ENCODE data around the gene DIAPH2. TPM values are rescaled to one million over a fixed set of nuclear protein-coding genes. Genes with fewer than 3 reads are reported as not detected.
A peak's percentile ranks its signal among the peaks of the same experiment; 100 is the strongest.

The DIAPH2 gene
- total RNA-seq, 2 donors from 2014 or later = 29.6 to 31.5 TPM

DNA sequence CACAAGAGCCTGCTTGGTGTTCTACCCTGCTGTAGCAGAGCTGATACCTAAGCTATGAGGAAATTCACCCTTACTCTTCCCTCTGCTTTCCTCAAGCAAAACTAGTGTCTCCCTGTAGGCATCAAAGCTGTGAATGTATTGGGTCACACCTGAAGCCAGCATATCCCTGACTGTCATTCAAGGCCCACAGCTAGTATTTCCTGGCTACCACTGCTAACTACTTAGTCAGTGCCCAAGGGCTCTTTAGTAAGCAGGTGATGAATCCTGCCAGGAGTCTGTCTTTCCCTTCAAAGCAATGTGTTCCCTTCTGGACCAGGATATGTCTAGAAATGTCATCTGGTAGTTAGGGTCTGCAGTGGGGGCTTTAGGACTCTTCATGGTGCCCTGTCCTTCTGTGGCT is 324.7 kb downstream of the DIAPH2 start:
- DNase-seq = no peak
- intact Hi-C loops (cut with DNase I, micrococcal nuclease) = no loop called here
- no peak for ATAC-seq

GRCh38 chrX:97011540-97011939 is 326.9 kb downstream of the DIAPH2 start:
- DNase-seq (no peak), ATAC-seq (no peak)
- intact Hi-C loops (cut with DNase I, micrococcal nuclease) = no loop called here

- DNase-seq (no peak), ATAC-seq (no peak)
- intact Hi-C loops (cut with DNase I, micrococcal nuclease) = no loop called here
Observed at GRCh38 chrX:97016106-97016505, 331.5 kb downstream of the DIAPH2 start.

DNA sequence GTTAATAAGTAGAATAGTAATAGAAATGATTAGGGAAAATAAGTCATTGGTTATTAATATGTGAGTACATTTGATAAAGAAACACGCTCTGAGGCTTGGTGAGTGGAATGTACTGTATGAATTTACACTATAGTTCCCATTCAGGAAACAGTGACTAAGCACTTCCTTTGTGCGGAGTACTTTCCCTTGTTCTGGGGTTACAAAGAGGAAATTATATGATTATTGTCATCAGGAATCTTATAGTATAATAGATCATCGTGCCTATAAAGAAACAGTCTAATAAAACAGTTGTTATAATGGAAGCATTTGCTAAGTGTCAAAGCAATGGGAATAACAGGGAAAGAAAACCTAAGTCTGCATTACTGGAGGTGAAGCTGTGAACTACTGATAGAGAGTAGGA is 337.0 kb downstream of the DIAPH2 start:
- DNase-seq = no peak
- intact Hi-C loops (cut with DNase I, micrococcal nuclease) = no loop called here
- no peak for ATAC-seq

DNA sequence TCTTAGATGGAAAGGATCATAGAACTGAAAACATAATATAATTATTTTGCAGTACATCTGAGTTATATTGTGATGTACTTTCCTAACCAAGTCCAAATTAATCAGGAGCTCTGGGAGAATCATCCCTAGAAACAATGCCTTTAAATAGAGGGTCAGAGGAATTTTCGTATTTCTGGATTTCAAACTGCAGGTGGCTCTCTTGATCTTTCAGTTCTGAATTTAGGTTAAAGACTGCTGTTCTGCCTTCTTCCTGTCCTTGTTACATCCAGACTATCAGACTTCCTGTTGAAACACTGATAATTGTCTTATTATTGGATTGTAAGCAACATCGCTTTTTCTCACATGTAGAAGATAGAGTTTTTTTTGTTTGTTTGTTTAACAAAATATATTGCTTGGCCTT is 341.8 kb downstream of the DIAPH2 start:
- ATAC-seq (no peak), DNase-seq (no peak)
- intact Hi-C loops (cut with DNase I, micrococcal nuclease) = no loop called here

GRCh38 chrX:97027384-97027922 is 342.8 kb downstream of the DIAPH2 start:
- no peak for DNase-seq
- no peak for ATAC-seq

GRCh38 chrX:97030463-97030862 is 345.8 kb downstream of the DIAPH2 start:
- ATAC-seq = no peak
- intact Hi-C loops (cut with DNase I, micrococcal nuclease) = no loop called here
- no peak for DNase-seq

More at GRCh38 chrX:97027384-97027922, 342.8 kb downstream of the DIAPH2 start:
- intact Hi-C loops (cut with DNase I, micrococcal nuclease) = no loop called here

DNA sequence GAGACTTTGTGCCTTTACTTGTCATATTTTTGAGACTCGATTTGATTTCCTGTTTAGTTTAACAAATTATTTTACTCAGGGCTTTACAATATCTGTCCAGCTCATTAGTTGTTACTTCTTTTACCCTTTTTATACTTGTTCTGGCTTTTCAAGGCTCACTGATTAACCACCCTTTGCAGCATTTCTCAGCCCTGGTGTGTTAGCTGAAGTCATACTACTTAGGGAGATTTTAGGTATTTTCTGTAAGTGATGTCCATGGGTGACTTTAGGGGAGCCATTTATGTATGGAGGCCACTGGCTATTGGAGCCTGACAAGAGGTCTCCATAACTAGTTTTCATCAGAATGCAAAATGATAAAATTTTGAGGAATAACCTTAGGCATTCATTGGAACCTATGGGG is 346.3 kb downstream of the DIAPH2 start:
- intact Hi-C loops (cut with DNase I, micrococcal nuclease) = no loop called here
- ATAC-seq = no peak

GRCh38 chrX:97039363-97040029 is 354.9 kb downstream of the DIAPH2 start:
- DNase-seq = peak; percentile 42 to 64
- peak; percentile 84 for ATAC-seq

More for the DNA sequence above, 346.3 kb downstream of the DIAPH2 start:
- no peak for DNase-seq

GRCh38 chrX:97045470-97045869 is 360.8 kb downstream of the DIAPH2 start:
- DNase-seq = no peak
- ATAC-seq = no peak
- intact Hi-C loops (cut with DNase I, micrococcal nuclease) = no loop called here

More at GRCh38 chrX:97039363-97040029, 354.9 kb downstream of the DIAPH2 start:
- intact Hi-C loops (cut with DNase I, micrococcal nuclease) = no loop called here

DNA sequence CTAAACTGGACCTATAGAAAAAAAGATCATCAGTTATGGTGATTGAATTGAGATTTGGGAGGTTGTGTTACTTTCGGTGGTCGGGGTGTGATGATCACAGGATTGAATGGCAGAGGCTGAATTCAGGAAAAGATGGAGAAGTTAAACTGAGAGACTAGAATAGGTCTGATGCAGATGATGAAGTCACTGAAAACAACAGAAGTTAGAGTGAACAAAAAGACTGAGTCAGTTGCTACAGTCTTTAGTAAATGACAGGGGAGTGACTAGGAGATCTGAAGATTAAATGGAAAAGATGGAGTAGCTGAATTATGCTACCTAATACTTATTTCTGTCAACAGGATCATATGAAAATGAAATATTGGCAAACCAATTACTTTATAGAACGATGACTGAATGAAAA is 362.2 kb downstream of the DIAPH2 start:
- DNase-seq (no peak), ATAC-seq (no peak)
- intact Hi-C loops (cut with DNase I, micrococcal nuclease) = no loop called here

- DNase-seq = no peak
- intact Hi-C loops (cut with DNase I, micrococcal nuclease) = no loop called here
- ATAC-seq = no peak
Observed at GRCh38 chrX:97050392-97050791, 365.8 kb downstream of the DIAPH2 start.

GRCh38 chrX:97057349-97057909 is 372.8 kb downstream of the DIAPH2 start:
- DNase-seq (no peak), ATAC-seq (no peak)
- intact Hi-C loops (cut with DNase I, micrococcal nuclease) = no loop called here

GRCh38 chrX:97060020-97060419 is 375.4 kb downstream of the DIAPH2 start:
- DNase-seq (no peak), ATAC-seq (no peak)
- intact Hi-C loops (cut with DNase I, micrococcal nuclease) = no loop called here

DNA sequence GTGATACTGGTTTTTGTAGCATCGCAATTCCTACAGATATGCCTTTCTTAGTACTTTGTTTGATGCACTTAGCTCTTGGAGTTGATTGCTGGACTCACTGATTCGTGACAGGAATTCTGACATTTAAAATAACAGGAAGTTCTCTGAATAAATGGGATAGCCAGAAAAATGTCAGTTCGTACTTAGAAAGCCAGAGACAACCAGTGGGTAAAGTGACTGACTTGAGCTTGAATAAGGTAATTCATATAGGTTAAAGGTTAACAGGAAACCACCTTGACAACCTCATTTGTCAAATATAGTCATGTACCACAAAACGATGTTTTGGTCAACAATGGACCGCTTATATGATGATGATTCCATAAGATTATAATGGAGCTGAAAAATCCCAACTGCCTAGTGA is 380.4 kb downstream of the DIAPH2 start:
- intact Hi-C loops (cut with DNase I, micrococcal nuclease) = no loop called here
- ATAC-seq = no peak
- DNase-seq = no peak

DNA sequence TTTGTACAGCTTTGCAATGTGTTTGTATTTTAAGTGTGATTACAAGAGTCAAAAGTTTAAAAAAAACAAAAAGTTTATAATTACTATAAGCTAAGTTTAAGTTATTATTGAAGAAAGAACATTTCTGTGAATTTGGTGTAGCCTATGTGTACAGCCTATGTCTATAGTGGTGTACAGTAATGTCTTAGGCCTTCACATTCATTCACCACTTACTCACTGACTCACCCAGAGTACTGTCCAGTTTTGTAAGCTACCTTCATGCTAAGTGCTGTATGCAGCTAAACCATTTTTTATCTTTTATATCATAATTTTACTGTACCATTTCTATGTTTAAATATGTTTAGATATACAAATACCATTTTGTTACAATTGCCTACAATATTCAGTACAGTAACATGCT is 381.3 kb downstream of the DIAPH2 start:
- intact Hi-C loops (cut with DNase I, micrococcal nuclease) = no loop called here
- DNase-seq (no peak), ATAC-seq (no peak)

- DNase-seq = no peak
- intact Hi-C loops (cut with DNase I, micrococcal nuclease) = no loop called here
- ATAC-seq = no peak
Observed at GRCh38 chrX:97066381-97066780, 381.7 kb downstream of the DIAPH2 start.

DNA sequence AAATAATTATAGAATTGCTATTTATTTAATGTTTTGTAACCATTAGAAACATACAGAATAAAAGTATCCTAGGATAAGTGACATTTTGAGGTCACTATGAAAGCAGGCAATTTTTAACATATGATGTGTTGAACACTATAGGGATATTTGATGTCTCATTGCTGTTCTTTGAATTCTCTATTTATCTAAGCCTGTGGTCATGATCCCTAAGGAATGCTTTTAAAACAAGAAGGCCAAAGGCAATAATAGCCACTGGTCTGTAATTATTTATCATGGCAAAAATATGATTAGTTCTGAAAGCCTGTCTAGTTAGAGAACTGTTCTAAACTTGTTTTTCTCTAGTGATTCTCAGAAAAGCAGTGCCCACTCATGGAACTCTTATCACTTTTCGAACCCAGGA is 385.7 kb downstream of the DIAPH2 start:
- no peak for DNase-seq

GRCh38 chrX:97074400-97074799 is 389.8 kb downstream of the DIAPH2 start:
- no peak for ATAC-seq
- no peak for DNase-seq
- intact Hi-C loops (cut with DNase I, micrococcal nuclease) = no loop called here

More for the DNA sequence above, 385.7 kb downstream of the DIAPH2 start:
- intact Hi-C loops (cut with DNase I, micrococcal nuclease) = no loop called here
- ATAC-seq = no peak

DNA sequence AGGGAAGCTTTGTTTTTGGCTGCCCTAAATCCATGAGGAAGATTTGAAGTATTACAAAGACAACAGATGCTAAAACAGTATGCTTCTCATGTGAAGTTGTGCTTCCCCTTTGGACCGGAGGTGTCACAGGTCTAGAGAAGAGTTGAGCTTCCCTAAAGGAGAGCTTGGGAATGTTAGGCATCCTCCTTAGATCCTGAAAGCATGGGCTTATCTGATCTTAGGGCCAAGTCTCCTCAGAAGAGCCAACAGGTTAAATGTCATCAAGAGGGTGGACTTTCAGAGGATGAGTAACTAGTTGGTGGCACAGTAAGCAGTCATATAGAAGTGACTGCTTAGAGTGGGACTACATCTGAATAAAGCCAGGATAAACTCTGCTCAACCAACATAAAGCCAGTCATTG is 404.5 kb downstream of the DIAPH2 start:
- no peak for DNase-seq
- intact Hi-C loops (cut with DNase I, micrococcal nuclease) = no loop called here
- ATAC-seq = no peak

DNA sequence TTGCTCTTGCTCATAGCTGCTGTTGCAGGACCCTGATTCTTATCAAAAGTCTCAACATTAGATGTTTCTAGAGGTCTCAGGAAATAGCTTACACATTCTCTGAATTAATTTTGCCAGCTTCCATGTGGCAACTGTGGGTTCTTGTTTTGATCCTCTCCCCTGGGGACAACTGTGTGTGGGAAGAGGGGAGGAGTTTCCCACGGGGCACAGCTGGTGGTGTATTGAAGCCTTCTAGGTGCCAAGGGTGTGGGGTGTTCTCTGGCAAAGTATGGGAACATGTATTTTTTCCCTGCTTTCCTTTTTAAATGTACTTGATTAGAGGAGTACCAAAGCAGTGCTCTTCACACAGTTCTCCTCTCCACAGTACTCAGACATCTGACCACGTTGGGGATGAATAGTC is 411.7 kb downstream of the DIAPH2 start:
- ATAC-seq = no peak
- no peak for DNase-seq
- intact Hi-C loops (cut with DNase I, micrococcal nuclease) = no loop called here

All from left colon (tissue), 2 donors.